NT2/D1 (cell line): Measurements from ENCODE around the gene GLRA2.
"Not testable (repeated sequence)": the region's sequence is repeated elsewhere in the genome, so short reads cannot be mapped to it uniquely, and the experiment has no call there.

Experiments
- DNase-seq: peaks from one replicate; pipeline ENCODE4 v3.0.0-alpha.2; 2011; ENCODE audit warnings: low read depth, low spot score
- H3K27me3 ChIP-seq: 2 replicates; pipeline ENCODE4 v1.6.0; 2011; ENCODE audit warnings: mild to moderate bottlenecking; ENCODE audit not compliant: insufficient read length, insufficient read depth
- H3K36me3 ChIP-seq: 2 replicates; pipeline ENCODE4 v1.6.1; 2011; ENCODE audit warnings: mild to moderate bottlenecking, low read length, mixed read lengths; ENCODE audit not compliant: insufficient read depth, insufficient read length
- H3K4me1 ChIP-seq: 2 replicates; pipeline ENCODE4 v1.5.1; 2011; ENCODE audit not compliant: insufficient read depth, insufficient read length
- H3K4me3 ChIP-seq: 2 replicates; pipeline ENCODE4 v1.5.1; 2011; ENCODE audit warnings: low read depth; ENCODE audit not compliant: insufficient read length
- H3K9ac ChIP-seq: 2 replicates; pipeline ENCODE4 v1.6.0; 2011; ENCODE audit warnings: low read depth; ENCODE audit not compliant: insufficient read length
- H3K9me3 ChIP-seq: 2 replicates; pipeline ENCODE4 v1.5.1; 2011; ENCODE audit warnings: mild to moderate bottlenecking, low read length; ENCODE audit not compliant: insufficient read depth
- SUZ12 ChIP-seq: IDR thresholded peaks from 2 replicates; pipeline ENCODE4 v1.6.1; 2011; ENCODE audit not compliant: insufficient read length, insufficient read depth; ENCODE audit errors: extremely low read depth
- YY1 ChIP-seq: IDR thresholded peaks from 2 replicates; pipeline ENCODE4 v1.6.1; 2011; ENCODE audit not compliant: insufficient read length, insufficient read depth
- ZNF274 ChIP-seq: IDR thresholded peaks from 2 replicates; pipeline ENCODE4 v1.6.1; 2011; ENCODE audit warnings: mild to moderate bottlenecking, low read depth, low read length

The GLRA2 gene

DNA sequence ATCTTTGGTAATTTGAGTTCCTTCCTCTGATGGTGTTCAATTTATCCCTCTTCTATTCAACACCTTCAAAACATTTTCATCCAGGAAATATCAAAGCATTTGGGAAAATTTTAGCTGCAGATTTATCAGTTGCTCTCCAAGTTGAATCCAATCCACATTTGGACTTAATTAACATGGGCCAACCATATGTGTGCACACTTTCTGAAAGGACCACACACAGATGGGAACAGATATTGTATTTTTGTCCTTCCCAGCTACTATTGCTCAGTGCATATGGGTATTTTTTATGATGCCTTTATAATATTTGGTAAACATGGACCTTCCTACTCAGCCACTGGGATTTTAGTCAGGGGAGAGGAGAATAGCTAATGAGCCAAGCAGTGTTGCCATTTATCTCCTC lies 65.2 kb downstream of the GLRA2 start:
- Histone ChIP-seq H3K27me3 (no peaks in the 10 kb centered on the region), H3K4me1 (no peaks in the 10 kb centered on the region), H3K4me3 (no peak overlapping the region), H3K36me3 (no peaks in the 10 kb centered on the region), H3K9me3 (no peaks in the 10 kb centered on the region), H3K9ac (no peak overlapping the region)
- DNase-seq: no peak
- no peak for TF ChIP-seq ZNF274
- no peak for TF ChIP-seq SUZ12
- no peak for TF ChIP-seq YY1

DNA sequence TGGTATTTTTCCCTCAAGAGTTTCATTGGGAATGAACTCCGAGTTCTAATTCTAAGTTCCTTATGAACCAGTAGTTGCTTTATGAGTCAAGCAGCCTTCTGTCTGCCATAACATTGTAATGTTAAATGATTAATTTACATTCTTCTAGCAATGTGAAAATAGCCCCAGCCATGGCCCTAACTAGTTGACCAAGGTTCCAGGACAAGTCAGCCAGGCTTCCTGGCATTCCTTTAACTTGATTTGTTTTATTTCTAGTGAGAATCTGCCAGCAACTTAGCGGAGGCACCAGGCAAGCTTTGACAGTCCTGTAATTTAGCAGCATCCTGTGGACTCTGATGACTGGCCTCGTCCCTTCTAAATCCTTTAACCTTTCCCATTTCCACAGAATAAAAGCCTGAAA lies 69.0 kb downstream of the GLRA2 start:
- peak; percentile 16 for DNase-seq
- Histone ChIP-seq H3K36me3 (no peaks in the 10 kb centered on the region), H3K4me1 (no peaks in the 10 kb centered on the region), H3K4me3 (no peak overlapping the region), H3K9ac (no peak overlapping the region), H3K9me3 (no peaks in the 10 kb centered on the region), H3K27me3 (no peaks in the 10 kb centered on the region)
- no peak for TF ChIP-seq YY1
- no peak for TF ChIP-seq SUZ12
- no peak for TF ChIP-seq ZNF274

DNA sequence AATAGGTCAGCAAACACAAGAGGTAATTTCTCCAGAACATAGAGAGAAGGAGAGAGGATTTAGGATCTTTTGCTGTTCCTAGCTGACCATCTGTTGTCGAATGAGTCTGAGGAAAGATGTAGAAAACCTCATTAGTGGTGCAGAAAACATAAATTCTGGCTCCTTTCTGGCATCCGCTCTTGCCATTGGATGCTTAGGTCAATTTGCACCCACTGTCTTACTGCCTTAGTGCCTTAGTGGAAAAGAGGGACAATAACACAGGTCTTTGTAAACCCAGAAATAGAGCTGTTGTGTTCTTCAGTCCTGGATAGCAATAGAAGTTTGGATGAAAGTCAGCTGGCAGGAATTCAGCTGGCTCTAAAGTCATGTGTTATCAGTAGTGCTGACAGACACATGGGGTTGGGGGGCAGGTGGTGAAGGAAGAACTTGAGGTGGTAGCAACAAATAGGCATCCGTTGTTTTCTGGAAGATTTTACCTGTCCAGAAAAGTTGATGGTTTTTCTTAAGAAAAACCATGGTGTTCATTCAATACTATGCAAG lies 78.2 kb downstream of the GLRA2 start:
- no peak overlapping the region for H3K9ac ChIP-seq
- H3K36me3 ChIP-seq: no peaks in the 10 kb centered on the region
- H3K27me3 ChIP-seq: no peaks in the 10 kb centered on the region
- H3K9me3 ChIP-seq: no peaks in the 10 kb centered on the region
- no peak for DNase-seq
- no peaks in the 10 kb centered on the region for H3K4me1 ChIP-seq
- TF ChIP-seq YY1 (no peak), ZNF274 (no peak), SUZ12 (no peak)
- H3K4me3 ChIP-seq: no peak overlapping the region

DNA sequence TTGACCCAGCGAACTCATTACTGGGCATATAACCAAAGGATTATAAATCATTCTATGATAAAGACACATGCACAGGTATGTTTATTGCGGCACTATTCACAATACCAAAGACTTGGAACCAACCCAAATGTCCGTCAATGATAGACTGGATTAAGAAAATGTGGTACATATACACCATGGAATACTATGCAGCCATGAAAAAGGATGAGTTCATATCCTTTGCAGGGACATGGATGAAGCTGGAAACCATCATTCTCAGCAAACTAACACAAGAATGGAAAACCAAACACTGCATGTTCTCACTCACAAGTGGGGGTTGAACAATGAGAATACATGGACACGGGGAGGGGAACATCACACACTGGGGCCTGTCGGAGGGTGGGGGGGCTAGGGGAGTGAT lies 83.1 kb downstream of the GLRA2 start:
- H3K36me3 ChIP-seq, H3K4me1 ChIP-seq, H3K27me3 ChIP-seq: not testable (repeated sequence)

DNA sequence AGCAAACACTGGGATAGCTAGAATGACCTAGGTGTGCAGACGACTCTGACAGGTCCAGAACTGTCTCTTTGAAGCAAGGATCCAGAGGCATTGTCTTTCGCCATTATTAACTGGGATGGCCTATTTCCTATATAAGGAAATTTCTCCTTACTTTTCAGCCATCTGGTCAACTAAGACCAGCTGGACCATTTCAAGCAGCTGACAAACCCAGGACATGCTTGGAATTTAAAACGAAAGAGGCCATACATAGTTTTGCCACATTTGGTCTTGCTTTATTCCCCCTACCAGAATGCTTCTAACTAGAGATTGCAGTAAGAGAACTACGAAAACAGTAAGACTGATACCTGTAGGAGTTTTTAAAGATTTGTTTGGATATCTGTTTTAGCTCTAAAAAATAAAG lies 87.0 kb downstream of the GLRA2 start:
- Histone ChIP-seq H3K4me1 (no peaks in the 10 kb centered on the region), H3K9ac (no peak overlapping the region), H3K36me3 (no peaks in the 10 kb centered on the region), H3K4me3 (no peak overlapping the region), H3K9me3 (no peaks in the 10 kb centered on the region), H3K27me3 (no peaks in the 10 kb centered on the region)
- DNase-seq: no peak
- TF ChIP-seq SUZ12: no peak

More for the DNA sequence above, 83.1 kb downstream of the GLRA2 start:
- not testable (repeated sequence) for H3K4me3 ChIP-seq, H3K9me3 ChIP-seq, DNase-seq, H3K9ac ChIP-seq

DNA sequence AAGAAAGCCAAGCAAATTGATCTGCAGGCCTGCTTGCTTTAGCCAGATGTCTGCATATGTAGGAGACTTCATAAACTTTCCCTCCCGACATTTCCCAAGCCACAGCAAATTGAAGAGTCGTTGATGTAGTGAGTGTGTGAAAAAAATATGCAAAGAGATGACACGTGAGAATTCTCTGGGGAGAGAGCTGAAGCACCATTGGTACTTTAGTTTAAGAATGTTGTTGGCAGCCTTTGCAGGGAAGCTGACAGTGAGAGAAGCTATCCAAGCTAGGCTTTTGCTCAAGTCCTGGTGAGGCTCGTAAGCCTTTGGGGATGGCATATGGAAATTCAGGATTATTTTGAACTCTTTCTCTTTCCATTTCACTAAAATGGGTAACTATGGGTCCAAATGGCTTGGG lies 87.5 kb downstream of the GLRA2 start:
- TF ChIP-seq SUZ12 (no peak), YY1 (no peak), ZNF274 (no peak)
- Histone ChIP-seq H3K9me3 (no peaks in the 10 kb centered on the region), H3K36me3 (no peaks in the 10 kb centered on the region), H3K27me3 (no peaks in the 10 kb centered on the region), H3K4me3 (no peak overlapping the region), H3K9ac (no peak overlapping the region), H3K4me1 (no peaks in the 10 kb centered on the region)
- no peak for DNase-seq

DNA sequence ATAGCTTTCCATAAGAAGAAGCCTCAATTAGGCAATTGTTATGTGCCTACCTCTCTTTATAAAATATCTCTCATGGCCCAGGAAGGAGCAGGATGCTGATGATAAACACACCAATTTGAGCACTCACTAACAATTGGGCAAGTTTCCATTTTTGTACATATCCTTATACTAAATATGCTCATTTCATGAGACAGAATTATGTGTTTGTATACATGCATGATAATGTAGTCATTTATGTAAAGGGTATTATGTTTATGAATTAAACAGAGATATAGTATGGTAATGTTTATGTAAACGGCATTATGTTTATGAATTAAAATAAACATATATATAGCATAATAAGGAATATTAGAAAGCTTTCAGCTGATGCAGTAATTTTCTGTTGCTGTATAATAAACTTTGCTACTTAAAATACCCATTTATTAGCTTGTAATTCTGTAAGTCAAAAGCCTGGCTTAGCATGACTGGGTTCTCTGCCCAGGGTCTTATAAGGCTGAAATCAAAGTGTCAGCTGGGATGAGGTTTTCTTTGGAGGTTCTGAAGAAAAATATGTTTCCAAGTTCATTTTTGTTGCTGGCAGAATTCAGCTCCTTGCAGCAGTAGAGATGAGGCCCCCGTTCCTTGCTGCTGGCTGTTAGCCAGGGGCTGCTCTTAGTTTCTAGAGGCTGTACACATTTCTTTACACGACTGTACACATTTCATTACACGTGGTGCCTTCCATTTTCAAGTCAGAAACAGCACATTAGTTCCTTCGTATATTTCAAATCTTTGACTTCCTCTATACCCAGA lies 89.0 kb downstream of the GLRA2 start:
- H3K4me3 ChIP-seq: no peak overlapping the region
- no peaks in the 10 kb centered on the region for H3K4me1 ChIP-seq
- no peak overlapping the region for H3K9ac ChIP-seq
- H3K9me3 ChIP-seq: no peaks in the 10 kb centered on the region
- DNase-seq: no peak
- no peaks in the 10 kb centered on the region for H3K36me3 ChIP-seq
- H3K27me3 ChIP-seq: no peaks in the 10 kb centered on the region
- TF ChIP-seq ZNF274 (no peak), YY1 (no peak), SUZ12 (no peak)
